DMS 273 (cell line): ENCODE results near the gene ABCC10.
"Not testable (repeated sequence)": the region's sequence is repeated elsewhere in the genome, so short reads cannot be mapped to it uniquely, and the experiment has no call there.

ENCODE experiments used
- DNase-seq: peaks from one replicate; lab custom pipeline; 2025; ENCODE audit not compliant: unreplicated experiment; lab: John Stamatoyannopoulos, UW

Gene ABCC10

GRCh38 chr6:43427406-43428111 lies at the start of gene ABCC10:
ABCC10 (plus strand) TSS chr6:43427541; CDS start chr6:43427979, 438 bp downstream.
- peak; percentile 99 for DNase-seq

- DNase-seq = no peak
These were observed 49.6 kb upstream of the ABCC10 start for GRCh38 chr6:43377710-43378229.

GRCh38 chr6:43378631-43379030 lies 48.7 kb upstream of the ABCC10 start:
- DNase-seq = peak; percentile 20

GRCh38 chr6:43380858-43381257 lies 46.5 kb upstream of the ABCC10 start:
- DNase-seq = not testable (repeated sequence)

GRCh38 chr6:43383021-43383667 lies 44.2 kb upstream of the ABCC10 start:
- no peak for DNase-seq

- DNase-seq = peak; percentile 59
These were observed 40.8 kb upstream of the ABCC10 start for GRCh38 chr6:43386492-43386891.

GRCh38 chr6:43389730-43390295 lies 37.5 kb upstream of the ABCC10 start:
- no peak for DNase-seq

GRCh38 chr6:43390753-43391439 lies 36.4 kb upstream of the ABCC10 start:
- DNase-seq = not testable (repeated sequence)

- no peak for DNase-seq
These were observed 35.8 kb upstream of the ABCC10 start for GRCh38 chr6:43391440-43392031.

- not testable (repeated sequence) for DNase-seq
These were observed 34.2 kb upstream of the ABCC10 start for GRCh38 chr6:43393133-43393532.

GRCh38 chr6:43393602-43394001 lies 33.7 kb upstream of the ABCC10 start:
- DNase-seq = no peak

GRCh38 chr6:43394982-43395381 lies 32.4 kb upstream of the ABCC10 start:
- no peak for DNase-seq

- DNase-seq = peak; percentile 45
These were observed 31.6 kb upstream of the ABCC10 start for GRCh38 chr6:43395776-43396175.

GRCh38 chr6:43396408-43397149 lies 30.8 kb upstream of the ABCC10 start:
- DNase-seq = no peak

GRCh38 chr6:43399932-43400487 lies 27.3 kb upstream of the ABCC10 start:
- no peak for DNase-seq

- no peak for DNase-seq
These were observed 25.6 kb upstream of the ABCC10 start for GRCh38 chr6:43401730-43402129.

GRCh38 chr6:43402820-43403219 lies 24.5 kb upstream of the ABCC10 start:
- no peak for DNase-seq

GRCh38 chr6:43405354-43405753 lies 22.0 kb upstream of the ABCC10 start:
- no peak for DNase-seq

- no peak for DNase-seq
These were observed 20.0 kb upstream of the ABCC10 start for GRCh38 chr6:43407296-43407695.

- DNase-seq = no peak
These were observed 19.1 kb upstream of the ABCC10 start for GRCh38 chr6:43408259-43408658.
